H9 (cell line): ENCODE data around the gene MT1H. TPM values are rescaled to one million over a fixed set of nuclear protein-coding genes. Genes with fewer than 3 reads are reported as not detected.

Experiments used
- DNase-seq: peaks from one replicate; pipeline ENCODE4 v3.0.0-alpha.2; 2017
- H2AFZ ChIP-seq: one replicate; pipeline ENCODE4 v1.6.1; 2013; ENCODE audit warnings: mild to moderate bottlenecking, low read length, control low read depth, moderate library complexity
- H2AK5ac ChIP-seq: 2 replicates; pipeline ENCODE4 v1.6.1; 2013; ENCODE audit warnings: low read length, control low read depth, mixed read lengths; ENCODE audit not compliant: insufficient read length
- H2BK120ac ChIP-seq: one replicate; pipeline ENCODE4 v1.6.1; 2013; ENCODE audit warnings: low read depth, mild to moderate bottlenecking, low read length, control low read depth, inconsistent platforms; ENCODE audit not compliant: poor library complexity, severe bottlenecking
- H2BK12ac ChIP-seq: 2 replicates; pipeline ENCODE4 v1.6.1; 2013; ENCODE audit warnings: low read length, control low read depth, mixed read lengths, low read depth; ENCODE audit not compliant: insufficient read length
- H2BK15ac ChIP-seq: 2 replicates; pipeline ENCODE4 v1.6.1; 2013; ENCODE audit warnings: low read depth, low read length, control low read depth
- H2BK20ac ChIP-seq: one replicate; pipeline ENCODE4 v1.6.1; 2013; ENCODE audit warnings: low read depth, mild to moderate bottlenecking, low read length, control low read depth, inconsistent platforms; ENCODE audit not compliant: poor library complexity, severe bottlenecking
- H2BK5ac ChIP-seq: 2 replicates; pipeline ENCODE4 v1.6.1; 2013; ENCODE audit warnings: low read length, control low read depth, mixed read lengths; ENCODE audit not compliant: insufficient read length
- H3K14ac ChIP-seq: 2 replicates; pipeline ENCODE4 v1.6.1; 2013; ENCODE audit warnings: low read length, control low read depth; ENCODE audit not compliant: insufficient read depth
- H3K18ac ChIP-seq: 2 replicates; pipeline ENCODE4 v1.6.1; 2013; ENCODE audit warnings: low read depth, mild to moderate bottlenecking, mixed read lengths, low read length, control low read depth; ENCODE audit not compliant: insufficient read length
- H3K23ac ChIP-seq: 2 replicates; pipeline ENCODE4 v1.6.1; 2013; ENCODE audit warnings: low read length, control low read depth, mixed read lengths, low read depth; ENCODE audit not compliant: insufficient read length
- H3K23me2 ChIP-seq: 2 replicates; pipeline ENCODE4 v1.6.1; 2013; ENCODE audit warnings: low read depth, mild to moderate bottlenecking, mixed read lengths, low read length, control low read depth; ENCODE audit not compliant: insufficient read length, poor library complexity, severe bottlenecking
- H3K27ac ChIP-seq: 2 replicates; pipeline ENCODE4 v1.5.1; 2013; ENCODE audit warnings: low read length, control low read depth, mixed read lengths, low read depth; ENCODE audit not compliant: insufficient read length
- H3K27me3 ChIP-seq: 2 replicates; pipeline ENCODE4 v1.6.1; 2013; ENCODE audit warnings: low read length, control low read depth, inconsistent platforms; ENCODE audit not compliant: insufficient read depth
- H3K4ac ChIP-seq: 2 replicates; pipeline ENCODE4 v1.6.1; 2013; ENCODE audit warnings: low read depth, mild to moderate bottlenecking, control low read depth, inconsistent platforms, low read length, moderate library complexity
- H3K4me1 ChIP-seq: 2 replicates; pipeline ENCODE4 v1.6.1; 2013; ENCODE audit warnings: low read length, control low read depth, inconsistent platforms; ENCODE audit not compliant: insufficient read depth
- H3K4me2 ChIP-seq: 2 replicates; pipeline ENCODE4 v1.6.1; 2013; ENCODE audit warnings: low read length, control low read depth, mixed read lengths; ENCODE audit not compliant: insufficient read length, insufficient read depth
- H3K56ac ChIP-seq: 2 replicates; pipeline ENCODE4 v1.6.1; 2013; ENCODE audit warnings: low read depth, mild to moderate bottlenecking, mixed read lengths, low read length, control low read depth; ENCODE audit not compliant: insufficient read length
- H3K79me1 ChIP-seq: 2 replicates; pipeline ENCODE4 v1.6.1; 2013; ENCODE audit warnings: low read depth, mild to moderate bottlenecking, moderate library complexity, low read length, control low read depth, inconsistent platforms; ENCODE audit not compliant: insufficient read depth, poor library complexity, severe bottlenecking
- H3K79me2 ChIP-seq: 2 replicates; pipeline ENCODE4 v1.6.1; 2013; ENCODE audit warnings: low read length, control low read depth, inconsistent platforms; ENCODE audit not compliant: insufficient read depth
- H3K9ac ChIP-seq: 2 replicates; pipeline ENCODE4 v1.6.1; 2013; ENCODE audit warnings: low read length, control low read depth, mixed read lengths; ENCODE audit not compliant: insufficient read length; ENCODE audit errors: extremely low read depth
- H3K9me3 ChIP-seq: one replicate; pipeline ENCODE4 v1.6.1; 2013; ENCODE audit warnings: low read depth, low read length, inconsistent platforms; ENCODE audit not compliant: control insufficient read depth
- H3T11ph ChIP-seq: one replicate; pipeline ENCODE4 v1.6.1; 2013; ENCODE audit warnings: mild to moderate bottlenecking, low read length, control low read depth, inconsistent platforms
- H4K20me1 ChIP-seq: one replicate; pipeline ENCODE4 v1.6.1; 2013; ENCODE audit not compliant: control insufficient read depth, insufficient read length, insufficient read depth
- H4K5ac ChIP-seq: 2 replicates; pipeline ENCODE4 v1.6.1; 2013; ENCODE audit warnings: low read depth, mild to moderate bottlenecking, mixed read lengths, low read length, control low read depth; ENCODE audit not compliant: insufficient read length
- H4K8ac ChIP-seq: replicated peaks from 2 replicates; pipeline ENCODE4 v1.6.1; 2013; ENCODE audit warnings: low read length, control low read depth, mixed read lengths, low read depth; ENCODE audit not compliant: insufficient read length
- H4K91ac ChIP-seq: 2 replicates; pipeline ENCODE4 v1.6.1; 2013; ENCODE audit warnings: low read depth, mild to moderate bottlenecking, moderate library complexity, mixed read lengths, low read length, control low read depth; ENCODE audit not compliant: insufficient read length
- H3K27ac Mint-ChIP-seq, 3 experiments: 2 replicates in 2 of 3; 3 replicates in 1 of 3; pipeline ENCODE4 v1.8.0; 2020 to 2021; ENCODE audit warnings: mixed read lengths in 3 of 3, mild to moderate bottlenecking in 1 of 3, moderate library complexity in 1 of 3
- H3K27me3 Mint-ChIP-seq: 2 replicates; pipeline ENCODE4 v1.8.0; 2021; ENCODE audit warnings: low read depth, mild to moderate bottlenecking, moderate library complexity, mixed read lengths
- H3K36me3 Mint-ChIP-seq, 3 experiments: 2 replicates in 2 of 3; 3 replicates in 1 of 3; pipeline ENCODE4 v1.8.0; 2020 to 2021; ENCODE audit warnings: low read depth in 3 of 3, mixed read lengths in 3 of 3; ENCODE audit not compliant: insufficient read depth in 1 of 3
- H3K4me1 Mint-ChIP-seq, 2 experiments: 2 replicates each; pipeline ENCODE4 v1.8.0; 2020; ENCODE audit warnings: mixed read lengths in 2 of 2
- H3K4me3 Mint-ChIP-seq, 2 experiments: 2 replicates in 1 of 2; 3 replicates in 1 of 2; pipeline ENCODE4 v1.8.0; 2020 to 2021; ENCODE audit warnings: mild to moderate bottlenecking in 2 of 2, mixed read lengths in 2 of 2, moderate library complexity in 1 of 2
- H3K9me3 Mint-ChIP-seq, 2 experiments: 2 replicates in 1 of 2; 3 replicates in 1 of 2; pipeline ENCODE4 v1.8.0; 2020; ENCODE audit warnings: mild to moderate bottlenecking in 2 of 2, mixed read lengths in 2 of 2, moderate library complexity in 1 of 2
- WGBS: extraction: QIAGEN DNeasy Blood & Tissue Kit; methylation state at CpG from one replicate; pipeline ENCODE4 v1.1.7; 2013; ENCODE audit warnings: missing lambda C conversion rate, low lambda C conversion rate, mixed read lengths; ENCODE audit not compliant: insufficient read length; ENCODE audit errors: extremely low coverage; 5-methylcytosine and 5-hydroxymethylcytosine counted together
- total RNA-seq: library from RNA; stranded (reverse); gene quantifications from 2 replicates; pipeline ENCODE4 v1.2.1, GENCODE V29; 2021
- TF ChIP-seq, protein P1 (sequence below): fragments of 200-600 bp; sonication (generic); conservative IDR thresholded peaks from 3 replicates; pipeline ENCODE4 v1.8.0; 2021; ENCODE audit warnings: antibody characterized with exemption, mild to moderate bottlenecking

The MT1H gene
- total RNA-seq, 1 experiment from 2014 or later = 12.5 TPM

DNA sequence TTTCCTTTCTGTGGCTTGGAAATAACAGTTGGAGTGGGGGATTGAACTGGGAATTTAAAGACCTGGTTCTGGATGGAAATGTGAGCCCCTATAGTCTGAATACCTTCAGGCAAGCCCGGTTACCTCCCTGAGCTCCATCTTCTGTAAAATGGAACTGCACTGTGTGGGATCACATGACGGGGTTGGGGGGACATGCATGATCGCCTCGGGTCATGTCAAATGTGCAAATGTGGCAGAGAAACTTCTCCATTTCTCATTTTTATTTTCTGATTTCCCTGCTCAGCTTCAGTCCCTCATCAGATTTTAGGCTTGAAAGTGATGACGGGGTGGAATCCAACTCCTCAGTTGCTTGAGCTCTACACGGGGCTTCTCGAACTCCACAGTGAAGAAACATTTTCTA, 16.4 kb upstream of the MT1H start:
- Histone ChIP-seq H3K23ac (no peak overlapping the region), H3K4ac (no peak overlapping the region), H3K27ac (no peak overlapping the region), H3K23me2 (peaks cover 5% of the 10 kb centered on the region), H3K9me3 (no peaks in the 10 kb centered on the region), H4K91ac (no peak overlapping the region), H2BK20ac (no peak overlapping the region), H3K27me3 (peaks cover 5% of the 10 kb centered on the region; the same call in 1 of the 2 replicates), H4K20me1 (no peaks in the 10 kb centered on the region), H3K4me2 (no peak overlapping the region), H2AK5ac (no peak overlapping the region), H3K79me2 (no peaks in the 10 kb centered on the region), H3T11ph (no peak overlapping the region), H3K14ac (no peak overlapping the region), H3K9ac (no peak overlapping the region), H2BK120ac (no peak overlapping the region), H3K18ac (no peak overlapping the region), H2AFZ (no peak overlapping the region), H2BK12ac (no peak overlapping the region), H3K79me1 (no peaks in the 10 kb centered on the region), H3K4me1 (peaks cover 2% of the 10 kb centered on the region; the same call in 1 of the 2 replicates), H4K8ac (no peak overlapping the region), H4K5ac (no peak overlapping the region), H2BK5ac (no peak overlapping the region), H3K56ac (no peak overlapping the region), H2BK15ac (no peak overlapping the region)
- Mint-ChIP-seq H3K9me3 (no peaks in the 10 kb centered on the region), H3K27me3 (peaks cover 74% of the 10 kb centered on the region), H3K4me3 (no peak overlapping the region; a peak in 1 of 5 replicates), H3K4me1 (peaks cover 8 to 12% of the 10 kb centered on the region in 2 experiments), H3K36me3 (no peaks in the 10 kb centered on the region), H3K27ac (no peak overlapping the region)
- TF ChIP-seq, protein P1, sequence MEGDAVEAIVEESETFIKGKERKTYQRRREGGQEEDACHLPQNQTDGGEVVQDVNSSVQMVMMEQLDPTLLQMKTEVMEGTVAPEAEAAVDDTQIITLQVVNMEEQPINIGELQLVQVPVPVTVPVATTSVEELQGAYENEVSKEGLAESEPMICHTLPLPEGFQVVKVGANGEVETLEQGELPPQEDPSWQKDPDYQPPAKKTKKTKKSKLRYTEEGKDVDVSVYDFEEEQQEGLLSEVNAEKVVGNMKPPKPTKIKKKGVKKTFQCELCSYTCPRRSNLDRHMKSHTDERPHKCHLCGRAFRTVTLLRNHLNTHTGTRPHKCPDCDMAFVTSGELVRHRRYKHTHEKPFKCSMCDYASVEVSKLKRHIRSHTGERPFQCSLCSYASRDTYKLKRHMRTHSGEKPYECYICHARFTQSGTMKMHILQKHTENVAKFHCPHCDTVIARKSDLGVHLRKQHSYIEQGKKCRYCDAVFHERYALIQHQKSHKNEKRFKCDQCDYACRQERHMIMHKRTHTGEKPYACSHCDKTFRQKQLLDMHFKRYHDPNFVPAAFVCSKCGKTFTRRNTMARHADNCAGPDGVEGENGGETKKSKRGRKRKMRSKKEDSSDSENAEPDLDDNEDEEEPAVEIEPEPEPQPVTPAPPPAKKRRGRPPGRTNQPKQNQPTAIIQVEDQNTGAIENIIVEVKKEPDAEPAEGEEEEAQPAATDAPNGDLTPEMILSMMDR = no peak
- no peak for DNase-seq
- WGBS = no CpG with 5 or more reads among the region's 7 CpGs
